HCT116 (cell line): ENCODE data around the gene CPNE7. TPM values are rescaled to one million over a fixed set of nuclear protein-coding genes. Genes with fewer than 3 reads are reported as not detected.

Experiments used
- ATAC-seq: fragments of 200-7000 bp; cut with Tn5 transposase; 2 replicates; pipeline ENCODE4 v1.9.1; 2020; ENCODE audit warnings: mild to moderate bottlenecking, moderate library complexity
- BruUV-seq: library from RNA; stranded (reverse); fragments of 400-500 nt; replicated peaks from 2 replicates; lab custom pipeline; 2021; lab: Mats Ljungman, UMichigan
- CTCF ChIA-PET: fragments of 300-600 bp; sonication (Branson Sonifier 250); formaldehyde crosslinking; loops from one replicate; lab custom pipeline; 2021; ENCODE audit warnings: antibody characterized with exemption; lab: Charles Lee
- POLR2A ChIA-PET: fragments of 300-600, 350-600 bp; sonication (Branson Sonifier 250); formaldehyde crosslinking; loops from one replicate; lab custom pipeline; 2021; ENCODE audit warnings: antibody characterized with exemption; lab: Charles Lee
- RAD21 ChIA-PET, 2 experiments: fragments of 300-600 bp; sonication (Branson Sonifier 250); formaldehyde crosslinking; loops; one replicate each; lab custom pipeline; 2023; ENCODE audit warnings: low total read pairs in 2 of 2; ENCODE audit not compliant: uncharacterized antibody in 2 of 2, unreplicated experiment in 2 of 2, low non-redundant PET in 1 of 2; lab: Charles Lee
- DNase-seq: peaks from one replicate; pipeline ENCODE4 v3.0.0-alpha.2; 2010; ENCODE audit warnings: low read depth, low spot score
- H2AFZ ChIP-seq: fragments of 200-600 bp; shearing (Covaris generic), sonication (generic); 2 replicates; pipeline ENCODE4 v1.6.1; 2017; ENCODE audit warnings: low read depth, mixed run types, mixed read lengths, antibody characterized with exemption, low read length; ENCODE audit not compliant: poor library complexity, severe bottlenecking
- H3K27ac ChIP-seq: 2 replicates; pipeline ENCODE4 v1.5.1; 2012; ENCODE audit warnings: low read depth, low read length
- H3K27me3 ChIP-seq: fragments of 200-600 bp; sonication (generic); 2 replicates; pipeline ENCODE4 v1.6.1; 2016; ENCODE audit warnings: mixed run types, low read length, mixed read lengths; ENCODE audit not compliant: insufficient read depth
- H3K36me3 ChIP-seq, 2 experiments: fragments of 200-500 bp in 1 of 2; fragments of 200-600 bp in 1 of 2; sonication (Bioruptor generic) in 1 of 2; sonication (generic) in 1 of 2; 2 replicates each; pipeline versions ENCODE4 v1.5.1 to v1.6.1; 2014 to 2016; ENCODE audit warnings: low read length in 2 of 2, inconsistent platforms in 1 of 2, mixed read lengths in 1 of 2, mixed run types in 1 of 2; ENCODE audit not compliant: insufficient read depth in 2 of 2, control insufficient read depth in 1 of 2
- H3K4me1 ChIP-seq, 2 experiments: fragments of 200-600 bp in 1 of 2; sonication (generic) in 1 of 2; 2 replicates each; pipeline versions ENCODE4 v1.5.1 to v1.6.1; 2012 to 2017; ENCODE audit warnings: low read length in 2 of 2, inconsistent platforms in 1 of 2, mild to moderate bottlenecking in 1 of 2, mixed read lengths in 1 of 2, mixed run types in 1 of 2, moderate library complexity in 1 of 2; ENCODE audit not compliant: insufficient read depth in 2 of 2, control insufficient read depth in 1 of 2
- H3K4me2 ChIP-seq: fragments of 200-600 bp; sonication (generic); 2 replicates; pipeline ENCODE4 v1.6.1; 2017; ENCODE audit warnings: mixed run types, low read length, mixed read lengths
- H3K4me3 ChIP-seq, 2 experiments: fragments of 200-600 bp in 1 of 2; sonication (generic) in 1 of 2; replicated peaks in 1 of 2; 2 replicates each; pipeline ENCODE4 v1.5.1; 2011 to 2016; ENCODE audit warnings: low read length in 2 of 2, control low read depth in 1 of 2, low read depth in 1 of 2, mild to moderate bottlenecking in 1 of 2, mixed read lengths in 1 of 2, mixed run types in 1 of 2
- H3K79me2 ChIP-seq: fragments of 200-600 bp; sonication (generic); 2 replicates; pipeline ENCODE4 v1.6.1; 2017; ENCODE audit warnings: mild to moderate bottlenecking, mixed run types, low read length, moderate library complexity, mixed read lengths; ENCODE audit not compliant: insufficient read depth
- H3K9ac ChIP-seq: fragments of 200-600 bp; sonication (generic); 2 replicates; pipeline ENCODE4 v1.6.1; 2016; ENCODE audit warnings: low read length, mixed read lengths
- H3K9me2 ChIP-seq: fragments of 200-600 bp; sonication (generic), shearing (Covaris generic); 2 replicates; pipeline ENCODE4 v1.6.1; 2017; ENCODE audit warnings: mixed run types, mild to moderate bottlenecking, moderate library complexity; ENCODE audit not compliant: insufficient read depth
- H3K9me3 ChIP-seq, 2 experiments: fragments of 200-500 bp in 1 of 2; fragments of 200-600 bp in 1 of 2; sonication (Bioruptor generic) in 1 of 2; sonication (generic) in 1 of 2; 2 replicates each; pipeline ENCODE4 v1.6.1; 2014 to 2017; ENCODE audit warnings: low read length in 2 of 2, mixed read lengths in 2 of 2, inconsistent platforms in 1 of 2, low read depth in 1 of 2, mild to moderate bottlenecking in 1 of 2, mixed run types in 1 of 2, moderate library complexity in 1 of 2; ENCODE audit not compliant: control insufficient read depth in 1 of 2, insufficient read depth in 1 of 2
- H4K20me1 ChIP-seq: fragments of 200-600 bp; sonication (generic), shearing (Covaris generic); 2 replicates; pipeline ENCODE4 v1.6.1; 2017; ENCODE audit warnings: mixed run types, mild to moderate bottlenecking, moderate library complexity; ENCODE audit not compliant: insufficient read depth
- CBX3 ChIP-seq: IDR thresholded peaks from 2 replicates; pipeline ENCODE4 v1.6.1; 2012; ENCODE audit warnings: low read depth
- CEBPB ChIP-seq: IDR thresholded peaks from 2 replicates; pipeline ENCODE4 v1.6.1; 2012; ENCODE audit warnings: low read depth
- EGR1 ChIP-seq: IDR thresholded peaks from 2 replicates; pipeline ENCODE4 v1.6.1; 2012; ENCODE audit warnings: low read depth
- EZH2 ChIP-seq: fragments of 200-600 bp; sonication (generic); IDR thresholded peaks from 2 replicates; pipeline ENCODE4 v1.6.1; 2017; ENCODE audit warnings: antibody characterized with exemption, mixed run types
- EZH2phosphoT487 ChIP-seq: fragments of 200-600 bp; IDR thresholded peaks from 2 replicates; pipeline ENCODE4 v1.6.1; 2018; ENCODE audit warnings: antibody characterized with exemption, borderline replicate concordance
- FOSL1 ChIP-seq: IDR thresholded peaks from 2 replicates; pipeline ENCODE4 v1.6.1; 2012; ENCODE audit warnings: low read depth
- JUND ChIP-seq: IDR thresholded peaks from 2 replicates; pipeline ENCODE4 v1.6.1; 2012
- POLR2A ChIP-seq: IDR thresholded peaks from 2 replicates; pipeline ENCODE4 v1.7.0; 2011; ENCODE audit warnings: borderline replicate concordance; ENCODE audit not compliant: insufficient read depth, insufficient read length; ENCODE audit errors: extremely low read depth
- RAD21 ChIP-seq: IDR thresholded peaks from 2 replicates; pipeline ENCODE4 v1.6.1; 2012; ENCODE audit warnings: low read depth, mild to moderate bottlenecking
- SP1 ChIP-seq: IDR thresholded peaks from 2 replicates; pipeline ENCODE4 v1.6.1; 2012; ENCODE audit warnings: low read depth
- YY1 ChIP-seq: IDR thresholded peaks from 2 replicates; pipeline ENCODE4 v1.6.1; 2011; ENCODE audit warnings: low read length, low read depth, moderate library complexity, mild to moderate bottlenecking; ENCODE audit not compliant: insufficient replicate concordance; ENCODE audit errors: extremely low read depth
- ZFX ChIP-seq: fragments of 450-650 bp; IDR thresholded peaks from 2 replicates; pipeline ENCODE4 v1.6.1; 2017
- ZNF274 ChIP-seq: fragments of 200-500 bp; sonication (Bioruptor generic); IDR thresholded peaks from 2 replicates; pipeline ENCODE4 v1.6.1; 2014; ENCODE audit warnings: mild to moderate bottlenecking, low read depth, low read length, inconsistent platforms
- intact Hi-C: fragments of 100-400 bp; cut with micrococcal nuclease; formaldehyde crosslinking; loops from 2 replicates; pipeline ENCODE4 v1.10.0; 2022
- total RNA-seq: library from RNA; stranded (reverse); gene quantifications from one replicate; pipeline ENCODE4 v1.2.1, GENCODE V29; 2021; ENCODE audit not compliant: unreplicated experiment
- TF ChIP-seq, protein P1 (sequence below): IDR thresholded peaks from 2 replicates; pipeline ENCODE4 v1.6.1; 2012
- TF ChIP-seq, protein P2 (sequence below): IDR thresholded peaks from 2 replicates; pipeline ENCODE4 v1.6.1; 2011; ENCODE audit warnings: mild to moderate bottlenecking, low read length, moderate library complexity; ENCODE audit not compliant: insufficient replicate concordance; ENCODE audit errors: extremely low read depth
- TF ChIP-seq, protein P3 (sequence below), 3 experiments: fragments of 200-600 bp in 1 of 3; sonication (generic) in 1 of 3; IDR thresholded peaks in 2 of 3; conservative IDR thresholded peaks in 1 of 3; 2 replicates each; pipeline ENCODE4 v1.5.1; 2012 to 2017; ENCODE audit warnings: low read depth in 2 of 3, low read length in 2 of 3, antibody characterized with exemption in 1 of 3, borderline replicate concordance in 1 of 3, control low read depth in 1 of 3, mild to moderate bottlenecking in 1 of 3, mixed read lengths in 1 of 3, mixed run types in 1 of 3, moderate library complexity in 1 of 3; ENCODE audit not compliant: insufficient read depth in 1 of 3

CPNE7 gene
- total RNA-seq, 1 experiment from 2014 or later, result 201 TPM

DNA sequence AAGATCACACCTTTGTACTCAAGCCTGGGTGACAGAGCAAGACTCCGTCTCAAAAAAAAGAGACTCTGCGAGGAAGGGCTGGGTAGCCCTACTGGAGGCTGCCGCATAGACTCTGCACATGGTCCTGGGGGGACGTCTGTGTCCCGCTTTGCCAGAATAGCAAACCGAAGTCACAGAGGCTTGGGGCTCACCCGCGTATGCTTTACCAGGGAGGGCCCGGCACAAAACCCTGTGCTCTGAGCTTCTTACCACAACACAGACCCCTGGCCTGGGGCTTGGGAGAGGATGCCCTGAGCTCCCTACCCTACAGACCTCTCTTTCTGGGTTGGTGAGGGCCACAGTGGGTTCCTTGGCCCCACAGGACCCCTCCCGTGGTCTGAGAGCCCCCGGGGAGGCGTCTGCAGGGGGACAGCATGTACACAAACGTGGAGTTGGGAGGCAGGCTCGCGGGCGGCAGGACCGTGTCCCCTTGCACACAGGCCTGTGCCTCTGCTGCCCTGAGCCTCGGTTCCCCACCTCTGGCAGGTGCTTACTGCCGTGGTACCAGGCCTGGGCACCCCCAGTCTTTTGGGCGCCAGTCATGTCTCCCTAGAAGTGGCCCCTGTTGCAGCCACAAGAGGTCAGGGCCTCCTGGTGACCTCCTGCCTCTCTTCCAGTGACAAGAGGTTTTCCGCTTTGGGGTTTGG, 13.8 kb downstream of the CPNE7 start:
- H3K79me2 ChIP-seq, result peaks cover 7% of the 10 kb centered on the region; the same call in 1 of the 2 replicates
- intact Hi-C loops, result no loop called here
- H2AFZ ChIP-seq, result no peak overlapping the region
- H3K9ac ChIP-seq, result no peak overlapping the region
- no peaks in the 10 kb centered on the region; the same call in 1 of the 2 replicates for H4K20me1 ChIP-seq
- H3K9me3 ChIP-seq, result no peaks in the 10 kb centered on the region; a peak in 1 of 4 replicates
- H3K4me1 ChIP-seq, result peaks cover 4 to 14% of the 10 kb centered on the region in 2 experiments; a peak in 3 of 4 replicates
- ChIA-PET RAD21 (no interaction called here), CTCF (interaction anchor here (0.8 to 1.2 kb wide), 3 partner anchors 10 to 24 kb away, joined by 3 read pairs; no protein-coding TSS in a partner anchor), POLR2A (no interaction called here)
- peaks cover 15 to 40% of the 10 kb centered on the region in 2 experiments for H3K36me3 ChIP-seq
- H3K4me2 ChIP-seq, result no peak overlapping the region
- H3K4me3 ChIP-seq, result no peak overlapping the region
- DNase-seq, result no peak
- TF ChIP-seq EZH2, result no peak
- TF ChIP-seq, protein P1, sequence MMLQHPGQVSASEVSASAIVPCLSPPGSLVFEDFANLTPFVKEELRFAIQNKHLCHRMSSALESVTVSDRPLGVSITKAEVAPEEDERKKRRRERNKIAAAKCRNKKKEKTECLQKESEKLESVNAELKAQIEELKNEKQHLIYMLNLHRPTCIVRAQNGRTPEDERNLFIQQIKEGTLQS, result no peak
- TF ChIP-seq, protein P2, sequence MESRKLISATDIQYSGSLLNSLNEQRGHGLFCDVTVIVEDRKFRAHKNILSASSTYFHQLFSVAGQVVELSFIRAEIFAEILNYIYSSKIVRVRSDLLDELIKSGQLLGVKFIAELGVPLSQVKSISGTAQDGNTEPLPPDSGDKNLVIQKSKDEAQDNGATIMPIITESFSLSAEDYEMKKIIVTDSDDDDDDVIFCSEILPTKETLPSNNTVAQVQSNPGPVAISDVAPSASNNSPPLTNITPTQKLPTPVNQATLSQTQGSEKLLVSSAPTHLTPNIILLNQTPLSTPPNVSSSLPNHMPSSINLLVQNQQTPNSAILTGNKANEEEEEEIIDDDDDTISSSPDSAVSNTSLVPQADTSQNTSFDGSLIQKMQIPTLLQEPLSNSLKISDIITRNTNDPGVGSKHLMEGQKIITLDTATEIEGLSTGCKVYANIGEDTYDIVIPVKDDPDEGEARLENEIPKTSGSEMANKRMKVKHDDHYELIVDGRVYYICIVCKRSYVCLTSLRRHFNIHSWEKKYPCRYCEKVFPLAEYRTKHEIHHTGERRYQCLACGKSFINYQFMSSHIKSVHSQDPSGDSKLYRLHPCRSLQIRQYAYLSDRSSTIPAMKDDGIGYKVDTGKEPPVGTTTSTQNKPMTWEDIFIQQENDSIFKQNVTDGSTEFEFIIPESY, result no peak
- no peak for TF ChIP-seq ZFX
- no peak for TF ChIP-seq ZNF274
- TF ChIP-seq RAD21, result no peak
- no peak for TF ChIP-seq EZH2phosphoT487
- TF ChIP-seq SP1, result no peak
- no peak for TF ChIP-seq EGR1
- TF ChIP-seq CEBPB, result no peak
- TF ChIP-seq POLR2A, result no peak
- TF ChIP-seq, protein P3, sequence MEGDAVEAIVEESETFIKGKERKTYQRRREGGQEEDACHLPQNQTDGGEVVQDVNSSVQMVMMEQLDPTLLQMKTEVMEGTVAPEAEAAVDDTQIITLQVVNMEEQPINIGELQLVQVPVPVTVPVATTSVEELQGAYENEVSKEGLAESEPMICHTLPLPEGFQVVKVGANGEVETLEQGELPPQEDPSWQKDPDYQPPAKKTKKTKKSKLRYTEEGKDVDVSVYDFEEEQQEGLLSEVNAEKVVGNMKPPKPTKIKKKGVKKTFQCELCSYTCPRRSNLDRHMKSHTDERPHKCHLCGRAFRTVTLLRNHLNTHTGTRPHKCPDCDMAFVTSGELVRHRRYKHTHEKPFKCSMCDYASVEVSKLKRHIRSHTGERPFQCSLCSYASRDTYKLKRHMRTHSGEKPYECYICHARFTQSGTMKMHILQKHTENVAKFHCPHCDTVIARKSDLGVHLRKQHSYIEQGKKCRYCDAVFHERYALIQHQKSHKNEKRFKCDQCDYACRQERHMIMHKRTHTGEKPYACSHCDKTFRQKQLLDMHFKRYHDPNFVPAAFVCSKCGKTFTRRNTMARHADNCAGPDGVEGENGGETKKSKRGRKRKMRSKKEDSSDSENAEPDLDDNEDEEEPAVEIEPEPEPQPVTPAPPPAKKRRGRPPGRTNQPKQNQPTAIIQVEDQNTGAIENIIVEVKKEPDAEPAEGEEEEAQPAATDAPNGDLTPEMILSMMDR (IDR thresholded peaks at IDR 0.05 in 2 of 3, conservative IDR thresholded peaks at IDR 0.05 in 1 of 3; ENCODE audit: borderline replicate concordance in 1 of 3, insufficient read depth in 1 of 3, low read depth in 2 of 3, low read length in 2 of 3), result no peak
- no peak for TF ChIP-seq CBX3
- TF ChIP-seq YY1, result no peak
- no peak for TF ChIP-seq FOSL1
- TF ChIP-seq JUND, result no peak
- no peaks in the 10 kb centered on the region for H3K27me3 ChIP-seq
- no peak overlapping the region; the same call in 1 of the 2 replicates for H3K27ac ChIP-seq
- ATAC-seq, result no peak
- no TSS peak for BruUV-seq
- H3K9me2 ChIP-seq, result no peaks in the 10 kb centered on the region
